ENCODE measurements around the gene DMD.

The DMD gene

GRCh38 chrX:31820430-31821210 is 1390.7 kb downstream of the DMD start:
- no peak for DNase-seq

DNA sequence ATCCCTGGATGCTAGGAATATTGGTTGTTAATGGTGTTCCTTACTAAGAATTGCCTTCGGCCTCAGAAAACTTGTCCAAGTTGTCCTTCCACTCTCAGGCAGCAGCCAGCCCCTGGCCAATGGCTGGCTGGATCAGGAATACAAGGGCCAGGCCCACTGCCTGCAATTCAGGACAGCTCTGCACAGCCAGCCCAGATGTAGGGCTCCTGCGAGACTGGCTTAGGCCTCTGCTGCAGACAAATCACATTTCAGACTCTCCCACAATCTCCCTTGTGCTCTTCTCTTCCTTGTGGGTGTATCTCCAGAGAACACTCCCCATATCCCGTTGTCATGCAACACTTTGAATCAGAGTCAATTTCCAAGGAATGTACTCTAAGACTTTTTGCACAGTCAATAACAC is 1391.9 kb downstream of the DMD start:
- no peak for DNase-seq

DNA sequence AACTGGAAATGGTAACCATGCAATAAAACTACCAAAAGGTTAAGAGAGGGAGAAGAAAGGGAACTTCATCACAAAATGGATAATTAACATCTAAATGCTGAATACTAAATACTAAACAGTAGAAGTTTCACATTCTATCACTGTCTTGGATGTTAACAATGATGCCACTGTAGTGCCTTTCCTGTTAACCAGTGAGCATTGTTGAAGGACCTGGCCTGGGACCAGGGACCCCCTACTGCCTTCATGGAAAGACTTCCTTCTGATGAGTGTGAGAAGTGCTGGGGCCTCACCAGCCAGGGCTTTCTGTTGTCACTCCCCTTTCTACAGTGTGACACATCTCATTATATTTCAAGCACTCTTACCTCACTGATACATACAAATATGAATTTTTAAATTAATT is 1400.2 kb downstream of the DMD start:
- DNase-seq: no peak

GRCh38 chrX:31808357-31808756 is 1403.0 kb downstream of the DMD start:
- DNase-seq: no peak

GRCh38 chrX:31807165-31807564 is 1404.2 kb downstream of the DMD start:
- DNase-seq: no peak

- DNase-seq: no peak
These were observed 1405.6 kb downstream of the DMD start for GRCh38 chrX:31805781-31806180.

DNA sequence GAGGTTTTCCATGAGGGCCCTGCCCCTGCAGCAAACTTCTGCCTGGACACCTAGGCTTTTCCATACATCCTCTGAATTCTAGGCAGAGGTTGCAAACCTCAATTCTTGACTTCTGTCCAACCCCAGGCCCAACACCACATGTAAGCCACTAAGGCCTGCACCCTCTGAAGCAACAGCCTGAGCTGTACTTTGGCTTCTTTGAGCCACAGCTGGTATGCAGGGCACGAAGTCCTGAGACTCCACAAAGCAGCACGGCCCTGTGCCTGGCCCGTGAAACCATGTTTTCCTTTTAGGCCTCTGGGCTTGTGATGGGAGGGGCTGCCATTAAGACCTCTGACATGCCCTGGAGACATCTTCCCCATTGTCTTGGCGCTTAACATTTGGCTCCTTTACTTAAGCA is 1411.1 kb downstream of the DMD start:
- no peak for DNase-seq

DNA sequence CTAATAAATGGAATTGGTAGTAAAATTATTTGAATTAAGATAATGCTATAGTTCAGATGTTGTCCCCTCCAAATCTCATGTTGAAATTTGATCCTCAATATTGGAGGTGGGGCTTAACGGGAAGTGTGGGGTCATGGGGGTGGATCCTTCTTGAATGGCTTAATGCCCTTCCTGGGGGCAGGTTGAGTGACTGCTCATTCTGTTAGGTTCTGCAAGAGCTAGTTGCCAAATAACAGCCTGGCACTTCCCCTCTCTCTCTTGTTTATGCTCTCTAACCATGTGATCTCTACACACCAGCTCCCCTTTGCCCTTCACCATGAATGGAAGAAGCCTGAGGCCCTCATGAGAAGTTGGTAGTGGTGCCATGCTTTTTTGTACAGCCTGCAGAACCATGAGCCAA is 1414.7 kb downstream of the DMD start:
- no peak for DNase-seq

- DNase-seq: no peak
These were observed 1463.9 kb downstream of the DMD start for GRCh38 chrX:31747411-31747810.

DNA sequence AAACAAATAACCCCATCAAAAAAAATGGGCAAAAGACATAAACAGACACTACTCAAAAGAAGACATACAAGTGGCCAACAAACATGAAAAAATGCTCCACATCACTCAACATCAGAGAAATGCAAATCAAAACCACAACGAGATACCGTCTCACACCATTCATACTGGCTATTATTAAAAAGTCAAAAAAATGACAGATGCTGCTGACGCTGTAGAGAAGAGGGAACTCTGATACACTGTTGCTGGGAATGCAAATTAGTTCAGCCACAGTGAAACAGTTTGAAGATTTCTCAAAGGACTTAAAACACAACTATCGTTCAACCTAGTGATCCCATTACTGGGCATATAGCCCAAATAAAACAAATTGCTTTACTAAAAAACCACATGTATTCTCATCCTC is 1468.3 kb downstream of the DMD start:
- DNase-seq: no peak

- DNase-seq: no peak
These were observed 1493.9 kb downstream of the DMD start for GRCh38 chrX:31717474-31717873.

GRCh38 chrX:31715675-31716074 is 1495.7 kb downstream of the DMD start:
- DNase-seq: no peak

DNA sequence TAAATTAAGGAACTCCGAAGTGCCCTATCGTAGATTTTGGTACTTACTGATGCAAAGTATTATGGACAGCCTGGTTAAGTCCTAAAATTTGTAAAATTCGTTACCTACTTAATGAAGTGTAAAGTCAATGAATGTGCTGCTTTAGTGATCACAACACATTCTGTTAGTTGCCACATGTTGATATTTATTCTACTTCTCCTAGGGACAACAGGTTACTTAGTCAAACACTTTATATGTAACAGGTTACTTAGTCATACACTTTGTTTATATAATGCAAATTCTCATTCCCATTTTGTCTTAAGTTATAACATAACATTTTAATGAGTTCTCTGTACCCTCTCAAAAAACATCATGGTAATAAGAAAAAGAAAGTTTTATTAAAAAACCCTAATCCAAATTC is 1496.6 kb downstream of the DMD start:
- DNase-seq: no peak

- no peak for DNase-seq
These were observed 1498.2 kb downstream of the DMD start for GRCh38 chrX:31713120-31713519.

GRCh38 chrX:31711166-31711565 is 1500.2 kb downstream of the DMD start:
- no peak for DNase-seq

DNA sequence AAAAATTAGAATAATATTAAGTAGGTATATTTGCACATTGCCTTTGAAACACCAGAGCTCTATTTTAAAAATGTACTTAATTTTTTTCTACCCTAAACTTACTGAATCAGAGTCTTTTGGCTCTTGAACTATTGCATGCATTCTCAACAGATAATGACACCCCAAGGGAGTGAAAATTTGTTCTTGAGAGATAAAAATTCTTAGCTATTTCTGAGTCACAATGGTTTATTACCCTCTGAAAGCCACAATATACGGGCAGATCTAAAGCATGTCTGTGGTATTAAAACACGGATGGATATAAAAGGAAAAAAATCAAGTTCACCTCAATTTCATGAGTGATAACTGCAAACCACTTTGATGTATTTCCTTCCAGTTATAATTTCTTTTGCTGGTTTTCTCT is 1503.2 kb downstream of the DMD start:
- no peak for DNase-seq

GRCh38 chrX:31706466-31706865 is 1504.9 kb downstream of the DMD start:
- DNase-seq: no peak

- DNase-seq: no peak
These were observed 1505.5 kb downstream of the DMD start for GRCh38 chrX:31705816-31706215.

GRCh38 chrX:31704938-31705337 is 1506.4 kb downstream of the DMD start:
- no peak for DNase-seq

DNA sequence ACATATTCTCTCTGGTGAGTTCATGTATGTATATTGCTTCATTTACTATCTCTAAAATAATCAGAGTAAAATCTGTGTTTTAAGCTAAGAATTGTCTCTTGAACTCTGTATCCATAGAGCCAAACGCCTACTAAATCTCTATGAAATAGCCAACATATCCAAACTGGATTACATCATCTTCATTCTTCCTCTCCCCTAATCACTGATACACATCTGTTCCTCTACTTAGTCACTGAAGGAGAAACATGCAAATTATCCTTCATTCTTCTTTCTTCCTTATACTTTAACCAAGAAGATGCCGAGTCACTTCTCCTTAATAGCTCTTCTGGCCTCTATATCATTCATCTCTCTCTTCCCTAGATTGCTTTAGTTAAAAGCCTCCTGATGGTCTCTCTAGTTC is 1509.1 kb downstream of the DMD start:
- DNase-seq: no peak

GRCh38 chrX:31697294-31697916 is 1513.9 kb downstream of the DMD start:
- no peak for DNase-seq

DNA sequence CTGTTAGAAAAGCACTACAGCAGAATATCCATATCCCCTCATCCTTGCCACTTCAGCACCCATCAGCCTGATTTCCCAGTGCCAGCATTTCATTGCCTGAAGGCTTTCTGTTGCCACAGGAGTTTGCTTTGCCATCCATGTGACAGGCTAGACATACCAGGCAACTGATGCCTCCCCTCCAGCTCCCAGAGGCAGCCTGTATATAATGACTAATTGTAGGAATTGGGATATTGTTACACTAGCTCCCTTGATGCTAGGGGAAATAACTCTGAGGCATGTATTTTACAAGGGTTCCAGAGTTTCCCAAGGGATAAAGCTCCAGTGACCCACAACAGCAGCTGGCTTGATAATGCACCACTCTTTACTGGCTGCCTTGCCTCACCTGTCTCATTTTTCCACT is 1531.5 kb downstream of the DMD start:
- DNase-seq: no peak

- DNase-seq: no peak
These were observed 1541.1 kb downstream of the DMD start for GRCh38 chrX:31670245-31670644.

- no peak for DNase-seq
These were observed 1545.9 kb downstream of the DMD start for GRCh38 chrX:31665454-31665853.

DNA sequence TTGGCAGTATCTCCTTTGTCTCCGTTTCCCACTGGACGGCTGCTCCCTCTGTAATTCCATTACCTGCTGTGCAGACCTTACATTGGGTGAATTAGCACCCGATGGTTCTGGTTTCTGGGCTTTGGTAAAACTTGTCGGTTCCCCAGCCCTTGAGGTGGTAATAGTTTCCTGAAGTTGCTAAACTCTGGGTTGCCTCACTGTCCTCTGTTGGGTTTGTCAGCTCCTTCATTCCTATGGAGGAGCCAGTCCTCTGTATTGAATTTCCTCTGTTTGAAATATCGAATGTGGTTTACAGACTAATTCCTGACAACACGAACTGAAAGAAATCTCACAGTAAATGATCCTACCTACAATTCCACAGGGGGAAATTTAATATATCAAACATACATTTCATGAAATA is 1548.2 kb downstream of the DMD start:
- no peak for DNase-seq
